Activated CD8-positive, alpha-beta memory T cell treated with anti-CD3 and anti-CD28 coated beads, Interleukin-2, amount 50 U/mL, for 4 hours (primary cell): ENCODE measurements around the gene STARD7.
"Not testable (repeated sequence)": the region's sequence is repeated elsewhere in the genome, so short reads cannot be mapped to it uniquely, and the experiment has no call there.

Source experiments
- DNase-seq: peaks from one replicate; pipeline ENCODE4 v3.0.0-alpha.2; 2020

STARD7 gene

GRCh38 chr2:96208143-96209010 is at the start of gene STARD7:
Gene STARD7, minus strand, starts transcription at chr2:96208827. Its CDS starts 393 bp downstream, at chr2:96208434.
- peak; percentile 98 for DNase-seq

- DNase-seq: not testable (repeated sequence)
These were observed 49.1 kb upstream of the STARD7 start for GRCh38 chr2:96257744-96258143.

DNA sequence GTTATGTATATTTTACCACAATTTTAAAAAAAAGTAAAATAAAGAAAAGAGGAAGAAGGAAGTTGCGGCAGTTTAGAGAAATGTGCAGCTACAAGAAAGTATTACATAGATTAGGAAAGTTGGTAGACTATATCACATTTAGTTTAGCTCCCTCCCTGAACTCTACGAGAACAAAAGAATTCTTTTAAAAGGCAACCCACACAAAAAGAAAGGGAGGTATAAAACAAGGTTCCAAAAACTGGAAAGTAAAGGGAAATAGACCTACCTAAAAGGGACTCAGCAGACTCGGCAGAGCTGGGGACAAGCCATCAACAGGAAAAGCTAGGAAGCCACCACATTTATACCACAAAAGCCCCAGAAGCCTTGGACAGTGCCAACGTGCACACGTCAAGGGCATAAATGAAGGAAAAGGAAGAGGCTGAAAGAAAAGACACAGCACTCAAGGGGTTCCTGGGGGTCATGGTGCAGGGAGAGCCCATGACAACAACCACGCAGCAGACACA is 48.0 kb upstream of the STARD7 start:
- no peak for DNase-seq

- DNase-seq: no peak
These were observed 45.9 kb upstream of the STARD7 start for GRCh38 chr2:96254571-96254970.

- no peak for DNase-seq
These were observed 44.4 kb upstream of the STARD7 start for GRCh38 chr2:96253006-96253405.

- DNase-seq: no peak
These were observed 43.9 kb upstream of the STARD7 start for GRCh38 chr2:96252526-96252925.

- DNase-seq: no peak
These were observed 43.2 kb upstream of the STARD7 start for GRCh38 chr2:96251721-96252292.

- DNase-seq: no peak
These were observed 41.6 kb upstream of the STARD7 start for GRCh38 chr2:96250188-96250587.

DNA sequence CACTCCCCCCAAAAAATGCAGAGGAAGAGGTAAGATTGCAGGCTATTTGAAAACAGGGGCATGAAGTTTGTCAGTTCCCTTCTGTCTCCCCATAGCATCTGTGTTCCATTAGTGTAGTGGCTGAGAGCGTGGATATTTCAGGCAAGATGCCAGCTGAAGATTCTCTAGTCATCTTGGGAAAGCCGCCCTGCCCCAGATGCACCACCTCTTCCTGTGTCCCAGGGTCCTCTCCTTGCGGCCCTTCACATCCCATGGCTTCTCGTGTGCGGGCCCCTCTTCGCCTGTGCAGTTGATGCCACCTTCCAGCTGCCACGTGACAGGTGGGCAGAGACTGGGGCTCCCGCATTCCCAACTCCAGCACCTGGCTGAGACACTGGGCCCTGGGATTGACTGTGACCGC is 41.0 kb upstream of the STARD7 start:
- no peak for DNase-seq

DNA sequence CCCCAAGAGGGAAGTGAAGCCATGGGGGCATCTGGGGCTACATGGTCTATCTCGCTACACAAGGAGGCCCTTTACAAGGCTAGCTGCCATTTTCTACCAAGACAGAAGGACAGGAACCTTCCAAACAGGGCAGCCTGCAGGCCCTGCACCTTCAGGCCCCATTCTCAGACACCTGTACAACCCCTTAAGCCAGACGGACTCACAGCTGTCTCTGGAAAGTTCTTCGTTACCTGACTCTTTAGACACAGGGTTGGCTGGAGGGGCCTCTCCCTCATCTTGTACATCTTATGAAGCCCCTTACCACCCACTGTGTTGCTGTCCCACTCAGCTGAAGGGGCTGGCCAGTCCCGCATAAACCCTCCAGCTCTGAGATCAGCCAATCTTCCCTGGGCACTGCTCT is 40.0 kb upstream of the STARD7 start:
- no peak for DNase-seq

DNA sequence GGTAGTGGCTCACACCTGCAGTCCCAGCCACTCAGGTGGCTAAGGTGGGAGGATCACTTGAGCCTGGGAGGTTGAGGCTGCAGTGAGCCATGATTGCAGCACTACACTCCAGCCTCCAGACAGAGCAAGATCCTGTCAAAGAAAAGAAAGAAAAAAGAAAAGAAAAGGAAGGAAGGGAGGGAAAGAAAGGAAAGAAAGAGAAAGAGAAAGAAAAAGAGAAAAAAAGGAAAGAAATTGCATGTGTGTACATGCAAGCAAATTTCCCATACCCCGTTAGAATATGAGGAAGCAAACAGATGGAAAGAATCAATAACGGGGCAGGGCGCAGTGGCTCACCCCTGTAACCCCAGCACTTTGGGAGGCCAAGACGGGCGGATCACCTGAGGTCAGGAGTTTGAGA is 39.3 kb upstream of the STARD7 start:
- DNase-seq: no peak

DNA sequence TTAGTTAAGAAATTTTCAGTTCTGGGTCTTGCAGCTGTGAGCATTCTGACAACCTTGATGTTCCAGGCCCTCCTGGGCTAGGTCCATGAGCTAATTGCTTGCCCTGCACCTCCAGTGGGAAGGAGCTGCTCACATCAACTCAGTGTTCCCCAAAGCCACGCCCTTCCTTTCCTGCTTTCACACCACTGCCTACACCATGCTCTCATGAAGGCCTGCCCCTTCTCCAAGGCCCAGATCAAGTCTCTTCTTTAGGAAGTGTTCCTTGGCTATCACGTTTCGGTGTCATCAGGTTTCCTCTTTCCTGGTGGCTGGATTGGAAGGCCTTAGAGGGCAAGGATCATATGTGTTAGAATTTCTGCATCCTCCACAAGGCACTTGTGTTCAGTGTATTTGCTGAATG is 38.4 kb upstream of the STARD7 start:
- no peak for DNase-seq

GRCh38 chr2:96245609-96246390 is 37.2 kb upstream of the STARD7 start:
- DNase-seq: no peak

DNA sequence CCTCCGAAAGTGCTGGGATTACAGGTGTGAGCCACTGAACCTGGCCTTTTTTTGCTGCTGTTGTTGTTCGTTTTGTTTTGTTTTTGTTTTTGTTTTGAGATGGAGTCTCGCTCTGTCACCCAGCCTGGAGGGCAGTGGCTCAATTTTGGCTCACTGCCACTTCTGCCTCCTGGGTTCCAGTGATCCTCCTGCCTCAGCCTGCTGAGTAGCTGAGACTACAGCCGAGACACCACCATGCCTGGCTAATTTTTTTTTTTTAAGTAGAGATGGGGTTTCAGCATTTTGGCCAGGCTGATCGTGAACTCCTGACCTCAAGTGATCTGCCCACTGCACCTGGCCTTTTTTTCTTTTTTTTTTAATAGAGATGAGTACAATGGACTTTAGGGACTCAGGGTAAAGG is 35.2 kb upstream of the STARD7 start:
- no peak for DNase-seq

- no peak for DNase-seq
These were observed 33.4 kb upstream of the STARD7 start for GRCh38 chr2:96241900-96242611.

DNA sequence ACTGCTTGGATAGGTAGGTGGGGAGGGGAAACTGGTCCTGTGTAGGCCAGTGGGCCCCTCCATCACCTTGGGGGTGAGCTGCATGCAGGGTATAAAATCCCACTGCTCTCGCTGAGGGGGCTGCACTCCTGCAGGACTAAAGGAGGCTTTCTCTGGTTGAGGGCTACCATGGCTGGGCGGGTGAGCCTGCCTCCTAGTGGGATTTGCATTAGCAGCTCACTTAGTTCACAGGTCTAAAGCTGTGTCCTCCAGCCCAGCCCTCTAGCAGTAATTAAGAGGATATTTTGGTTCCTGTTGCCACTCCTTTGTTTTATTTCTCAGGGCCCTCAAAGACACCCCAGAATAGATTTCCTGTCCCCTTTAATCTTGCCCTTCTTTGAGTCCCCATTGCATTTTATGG is 32.6 kb upstream of the STARD7 start:
- no peak for DNase-seq

DNA sequence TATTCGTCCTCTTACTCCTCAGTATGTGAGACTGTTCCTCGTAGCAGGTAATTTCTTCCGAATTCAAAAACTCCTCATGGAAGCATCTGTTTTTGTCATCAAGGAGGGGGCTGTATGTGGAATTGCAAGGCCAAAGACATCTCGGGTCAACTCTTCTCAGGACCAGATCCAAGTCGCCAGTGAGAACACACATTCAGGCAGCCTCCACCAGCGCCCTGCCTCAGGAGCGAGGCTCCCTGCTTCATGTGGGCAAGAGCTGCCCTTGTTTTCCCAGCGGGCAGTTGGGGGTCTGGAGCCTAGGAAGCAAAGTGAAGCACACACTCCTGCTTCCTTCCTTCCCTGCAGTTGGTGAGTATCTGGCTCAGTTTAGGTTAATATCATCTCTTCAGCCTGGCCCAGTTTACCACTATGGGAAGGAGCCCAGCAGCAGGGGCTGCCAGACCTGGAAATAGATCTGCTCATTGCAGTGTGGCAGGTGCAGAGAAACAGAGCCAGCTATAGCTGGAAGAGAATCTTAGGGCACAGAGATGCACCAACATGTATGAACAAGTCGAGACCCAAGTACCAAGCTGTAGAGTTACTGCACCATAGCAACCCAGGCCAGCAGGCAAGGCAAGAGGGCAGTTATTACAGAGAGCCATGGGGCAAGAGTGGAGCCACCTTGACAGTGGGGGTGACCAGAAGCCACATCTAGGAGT is 31.9 kb upstream of the STARD7 start:
- DNase-seq: no peak

GRCh38 chr2:96239745-96240264 is 31.2 kb upstream of the STARD7 start:
- DNase-seq: no peak

DNA sequence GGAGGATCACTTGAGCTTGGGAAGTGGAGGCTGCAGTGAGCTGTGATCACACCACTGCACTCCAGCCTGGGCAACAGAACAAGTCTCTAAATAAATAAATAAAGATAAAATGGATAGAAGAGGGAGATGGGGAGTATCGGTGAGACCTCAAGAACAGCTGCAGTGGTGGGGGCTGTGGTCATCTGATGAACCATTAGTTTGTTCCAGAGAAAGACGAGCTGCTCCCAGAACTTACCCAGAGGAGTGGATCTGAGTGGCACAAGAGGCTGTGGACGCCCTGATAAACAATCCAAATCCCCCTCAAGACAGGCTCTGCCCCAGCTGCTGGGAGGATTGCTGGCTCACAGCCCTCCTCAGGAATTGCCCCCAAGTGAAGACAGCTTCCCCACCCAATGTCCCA is 30.5 kb upstream of the STARD7 start:
- DNase-seq: no peak

GRCh38 chr2:96238266-96238665 is 29.6 kb upstream of the STARD7 start:
- DNase-seq: no peak

GRCh38 chr2:96236882-96237281 is 28.3 kb upstream of the STARD7 start:
- DNase-seq: no peak

DNA sequence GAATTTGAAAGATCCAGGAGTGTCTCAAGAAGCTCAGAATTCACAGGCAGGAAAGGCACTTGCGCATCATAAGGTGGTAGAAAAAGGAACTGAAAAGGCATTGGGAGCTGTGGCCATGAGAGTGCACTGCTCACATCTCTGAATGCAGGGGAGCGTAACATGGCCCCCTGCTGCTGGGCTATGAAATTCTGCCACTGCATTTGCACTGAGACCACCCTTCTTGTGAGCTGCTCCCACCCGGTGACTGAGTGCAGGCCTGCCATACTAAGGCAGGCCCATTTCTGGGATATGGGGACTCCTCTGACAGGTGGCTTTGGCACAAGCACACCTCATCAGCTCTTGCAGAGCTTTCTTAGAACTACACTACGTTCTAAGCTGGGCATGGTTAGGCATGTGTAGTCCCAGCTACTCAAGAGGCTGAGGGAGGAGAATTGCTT is 25.3 kb upstream of the STARD7 start:
- no peak for DNase-seq
